GM19035 (cell line): Measurements from ENCODE around the gene ERLEC1.
"Not testable (repeated sequence)": the region's sequence is repeated elsewhere in the genome, so short reads cannot be mapped to it uniquely, and the experiment has no call there.

Source experiments
- ATAC-seq: cut with Tn5 transposase; IDR thresholded peaks from one replicate; pipeline ENCODE4 v1.9.1; 2021; ENCODE audit not compliant: unreplicated experiment

The ERLEC1 gene

GRCh38 chr2:53829273-53829979 is 42.6 kb downstream of the ERLEC1 start:
- no peak for ATAC-seq

- ATAC-seq, result not testable (repeated sequence)
These were observed 43.1 kb downstream of the ERLEC1 start for GRCh38 chr2:53829980-53830290.

- no peak for ATAC-seq
These were observed 53.7 kb downstream of the ERLEC1 start for GRCh38 chr2:53840580-53840979.

GRCh38 chr2:53841651-53842050 is 54.8 kb downstream of the ERLEC1 start:
- ATAC-seq, result not testable (repeated sequence)

- ATAC-seq, result no peak
These were observed 56.0 kb downstream of the ERLEC1 start for GRCh38 chr2:53842891-53843290.

- no peak for ATAC-seq
These were observed 56.8 kb downstream of the ERLEC1 start for GRCh38 chr2:53843595-53843994.

GRCh38 chr2:53848062-53848461 is 61.2 kb downstream of the ERLEC1 start:
- ATAC-seq, result no peak

GRCh38 chr2:53851052-53851757 is 64.4 kb downstream of the ERLEC1 start:
- ATAC-seq, result not testable (repeated sequence)

- ATAC-seq, result no peak
These were observed 65.7 kb downstream of the ERLEC1 start for GRCh38 chr2:53852532-53852931.

- ATAC-seq, result peak; percentile 59
These were observed 67.8 kb downstream of the ERLEC1 start for GRCh38 chr2:53854678-53855077.

- no peak for ATAC-seq
These were observed 69.4 kb downstream of the ERLEC1 start for GRCh38 chr2:53856272-53856671.

- ATAC-seq, result no peak
These were observed 72.7 kb downstream of the ERLEC1 start, which contains the start of gene GPR75 for GRCh38 chr2:53859206-53860181. GPR75 (minus strand) TSS chr2:53859967; CDS start chr2:53854756, 5,211 bp downstream.

- no peak for ATAC-seq
These were observed 75.0 kb downstream of the ERLEC1 start for GRCh38 chr2:53861824-53862223.

- no peak for ATAC-seq
These were observed 76.8 kb downstream of the ERLEC1 start for GRCh38 chr2:53863538-53864227.

GRCh38 chr2:53865264-53865663 is 78.4 kb downstream of the ERLEC1 start:
- no peak for ATAC-seq

GRCh38 chr2:53865962-53866361 is 79.1 kb downstream of the ERLEC1 start:
- ATAC-seq, result no peak

- ATAC-seq, result no peak
These were observed 80.3 kb downstream of the ERLEC1 start for GRCh38 chr2:53867169-53867568.

GRCh38 chr2:53867773-53868172 is 80.9 kb downstream of the ERLEC1 start:
- ATAC-seq, result no peak
